Hindlimb muscle (tissue), 1 donor: Measurements from ENCODE around the gene GET4. TPM values are rescaled to one million over a fixed set of nuclear protein-coding genes. Genes with fewer than 3 reads are reported as not detected.

Source experiments
- DNase-seq: peaks from one replicate; pipeline ENCODE4 v3.0.0-alpha.2; 2013
- polyA plus RNA-seq: library from polyadenylated mRNA; unstranded; fragments of 120-200 nt; gene quantifications from one replicate; pipeline ENCODE4 v1.2.1, GENCODE V29; 2013; ENCODE audit not compliant: insufficient read length

GET4 gene
- polyA plus RNA-seq, 1 donor, result 50.6 TPM

DNA sequence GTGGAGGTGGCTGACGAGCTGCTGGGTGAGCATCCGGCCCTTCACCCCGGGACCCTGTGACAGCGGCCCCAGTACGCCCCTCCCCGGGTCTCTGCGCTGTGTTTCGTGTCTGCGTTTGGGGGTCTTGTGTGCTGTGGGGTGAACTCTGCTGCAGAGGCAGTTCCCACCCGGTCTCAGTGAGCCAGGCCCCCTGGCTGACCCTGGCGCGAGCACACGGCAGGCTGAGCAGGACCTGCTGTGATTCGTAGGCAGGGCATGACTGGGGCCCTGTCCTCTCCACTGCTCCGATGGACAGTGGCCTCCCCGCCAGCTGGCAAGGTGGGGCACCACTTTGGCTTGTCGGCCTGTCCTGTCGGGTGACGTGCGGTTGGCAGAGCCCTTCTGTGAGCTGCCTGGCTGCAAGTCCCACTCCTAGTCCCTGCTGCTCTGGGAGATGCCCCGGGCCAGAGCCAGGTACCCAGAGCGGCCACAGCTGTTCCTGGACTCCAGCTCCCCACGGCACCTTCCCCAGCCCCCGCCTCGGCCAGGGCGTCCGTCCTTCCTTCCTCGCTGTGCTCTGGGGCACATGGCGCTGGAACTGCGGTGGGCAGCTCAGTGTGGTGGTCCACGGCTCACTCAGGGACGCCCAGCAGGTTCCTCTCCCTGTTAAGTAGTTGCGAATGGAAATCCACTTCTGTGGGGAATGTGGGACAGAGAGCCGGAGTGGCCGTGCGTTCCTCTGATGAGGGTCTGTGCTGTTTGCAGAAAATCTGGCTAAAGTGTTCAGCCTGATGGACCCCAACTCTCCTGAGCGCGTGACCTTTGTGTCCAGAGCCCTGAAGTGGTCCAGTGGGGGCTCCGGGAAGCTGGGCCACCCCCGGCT, 10.5 kb downstream of the GET4 start:
- DNase-seq, result no peak

DNA sequence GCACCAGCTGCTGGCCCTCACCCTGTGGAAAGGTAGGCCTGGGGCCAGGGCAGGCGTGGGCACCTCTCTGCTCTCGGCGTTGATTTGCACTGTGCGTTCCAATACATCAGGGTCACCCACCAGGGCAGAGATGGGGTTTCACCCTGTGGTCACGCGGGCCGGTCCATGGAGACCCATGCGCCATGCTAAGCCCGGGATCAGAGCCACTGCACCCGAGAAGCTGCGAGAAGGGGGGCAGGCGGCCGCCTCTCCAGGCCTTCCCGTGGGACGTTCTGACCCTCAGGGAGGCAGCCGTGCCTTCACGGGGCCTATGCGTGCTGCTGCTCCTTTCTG, 11.1 kb downstream of the GET4 start:
- DNase-seq, result no peak

DNA sequence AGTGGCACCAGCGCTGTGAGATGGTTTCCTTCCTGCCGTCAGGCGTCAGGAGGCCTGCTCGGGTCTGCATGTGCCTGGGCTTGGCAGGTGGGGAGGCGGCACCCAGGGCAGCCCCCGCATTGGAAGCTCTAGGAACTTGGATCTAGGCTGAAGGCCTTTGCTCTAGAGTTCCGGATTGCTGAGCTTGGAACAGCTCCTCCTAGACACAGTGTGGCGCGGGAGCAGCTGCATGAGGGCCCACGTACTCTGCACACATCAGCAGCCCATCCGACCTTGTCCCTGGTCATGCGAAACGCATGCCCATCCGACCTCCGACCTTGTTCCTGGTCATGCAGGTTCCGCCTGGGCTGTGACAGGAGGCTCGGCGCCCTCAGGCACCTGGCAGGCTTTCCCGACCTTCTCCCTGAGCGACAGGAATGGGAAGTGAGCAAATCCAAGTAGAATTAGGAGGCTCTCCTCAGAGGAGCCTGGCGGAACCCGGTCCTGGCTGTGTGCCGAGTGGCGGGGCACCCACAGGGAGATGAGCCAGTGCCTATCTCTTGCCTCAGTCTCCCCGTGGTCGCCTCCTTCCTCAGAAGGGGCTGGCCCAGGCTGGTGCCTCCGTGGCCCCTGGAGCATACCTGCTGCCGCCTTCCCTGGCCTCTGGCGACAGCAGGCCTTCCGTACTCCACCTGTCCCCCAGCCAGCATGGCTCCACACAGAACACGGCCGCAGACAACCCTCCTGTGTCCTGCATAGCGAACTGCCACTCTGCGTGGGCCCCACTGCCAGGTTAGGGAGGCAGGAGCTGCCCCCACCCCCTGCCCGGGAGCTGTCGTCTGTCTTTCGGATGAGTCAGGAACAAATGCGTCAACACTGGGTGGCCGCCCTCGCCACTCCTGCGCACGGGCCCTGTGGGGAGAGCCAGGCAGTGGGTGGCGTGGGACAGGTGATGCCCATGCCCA, 12.0 kb downstream of the GET4 start:
- no peak for DNase-seq

- DNase-seq, result no peak
Measured at GRCh38 chr7:889025-889390, 12.7 kb downstream of the GET4 start.

- no peak for DNase-seq
Measured at GRCh38 chr7:889391-889790, 13.0 kb downstream of the GET4 start.

DNA sequence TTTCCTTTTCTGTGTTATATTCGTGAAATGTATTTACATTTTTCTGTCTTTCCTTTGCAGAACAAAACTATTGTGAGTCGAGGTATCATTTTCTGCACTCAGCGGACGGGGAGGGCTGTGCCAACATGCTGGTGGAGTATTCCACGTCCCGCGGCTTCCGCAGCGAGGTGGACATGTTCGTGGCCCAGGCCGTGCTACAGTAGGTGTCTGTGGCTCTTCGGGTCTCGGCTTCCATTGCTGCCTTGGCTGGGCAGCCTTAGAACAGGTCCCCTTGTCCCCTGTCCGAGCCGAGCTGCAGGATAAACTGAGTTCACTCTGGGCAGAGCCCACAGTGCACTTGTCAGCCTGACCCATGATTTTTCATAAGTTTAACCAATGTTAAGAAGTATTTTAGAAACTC, 14.5 kb downstream of the GET4 start:
- DNase-seq, result no peak

- no peak for DNase-seq
Measured at GRCh38 chr7:891291-891690, 14.9 kb downstream of the GET4 start.

DNA sequence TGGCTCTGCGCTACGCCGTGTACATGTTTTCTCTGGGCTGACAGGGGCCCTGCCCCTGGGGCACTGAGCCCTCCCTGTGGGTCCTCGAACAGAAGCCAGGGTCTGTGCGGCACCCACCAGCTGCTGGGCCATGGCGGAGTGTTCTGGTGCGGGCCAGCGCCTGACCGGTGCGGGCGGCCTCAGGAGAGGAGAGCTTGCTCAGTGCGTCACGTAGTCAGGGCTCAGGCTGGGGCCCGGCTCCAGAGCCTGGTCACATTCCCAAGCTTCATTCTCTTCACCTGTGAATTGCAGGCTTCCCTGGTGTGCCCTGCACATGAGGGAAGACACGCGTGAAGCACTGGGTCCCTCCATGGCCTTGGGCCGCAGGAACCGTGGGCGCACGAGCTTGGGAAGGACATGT, 15.5 kb downstream of the GET4 start:
- no peak for DNase-seq

GRCh38 chr7:892648-893593, 16.6 kb downstream of the GET4 start:
- no peak for DNase-seq

DNA sequence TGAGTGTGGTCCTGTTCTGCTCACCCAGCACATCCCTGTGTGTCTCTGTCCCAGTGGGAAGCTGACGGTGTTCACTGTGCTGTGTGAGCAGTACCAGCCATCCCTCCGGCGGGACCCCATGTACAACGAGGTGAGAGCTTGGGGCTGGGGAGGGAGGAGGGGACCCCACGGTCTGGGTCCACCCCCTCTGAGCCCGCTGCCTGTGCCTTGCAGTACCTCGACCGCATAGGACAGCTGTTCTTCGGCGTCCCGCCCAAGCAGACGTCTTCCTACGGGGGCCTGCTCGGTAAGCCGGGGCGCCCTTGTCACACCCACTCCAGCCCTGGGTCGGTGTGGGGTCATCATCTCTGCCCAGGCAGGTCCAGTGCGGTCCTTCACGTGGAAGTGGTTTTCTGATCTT, 17.3 kb downstream of the GET4 start:
- no peak for DNase-seq

GRCh38 chr7:894164-894867, 18.0 kb downstream of the GET4 start:
- DNase-seq, result no peak

DNA sequence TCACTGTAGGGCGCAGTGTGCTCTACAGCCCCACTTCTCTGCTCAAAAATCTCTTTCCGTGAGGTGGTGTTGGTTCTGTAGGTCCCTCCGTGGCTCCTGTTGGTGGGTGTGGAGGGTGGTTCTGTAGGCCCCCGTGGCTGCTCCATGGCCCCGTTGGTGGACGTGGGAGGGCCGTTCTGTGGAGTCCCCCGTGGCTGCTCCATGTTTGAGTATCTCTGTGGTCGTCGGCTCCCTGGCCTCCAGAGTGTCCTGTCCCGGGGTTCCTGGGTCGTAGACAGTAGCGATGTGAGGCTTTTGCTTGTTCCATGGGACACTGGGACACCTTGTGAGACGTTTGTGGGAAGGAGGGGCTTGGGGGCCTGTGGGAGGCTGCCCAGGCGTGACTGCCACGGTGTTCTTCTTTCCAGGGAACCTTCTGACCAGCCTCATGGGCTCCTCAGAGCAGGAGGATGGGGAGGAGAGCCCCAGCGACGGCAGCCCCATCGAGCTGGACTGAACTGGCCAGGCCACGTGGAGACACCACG, 18.6 kb downstream of the GET4 start:
- no peak for DNase-seq

GRCh38 chr7:895451-896052, 19.2 kb downstream of the GET4 start:
- no peak for DNase-seq

GRCh38 chr7:896346-897075, 20.2 kb downstream of the GET4 start:
- no peak for DNase-seq

DNA sequence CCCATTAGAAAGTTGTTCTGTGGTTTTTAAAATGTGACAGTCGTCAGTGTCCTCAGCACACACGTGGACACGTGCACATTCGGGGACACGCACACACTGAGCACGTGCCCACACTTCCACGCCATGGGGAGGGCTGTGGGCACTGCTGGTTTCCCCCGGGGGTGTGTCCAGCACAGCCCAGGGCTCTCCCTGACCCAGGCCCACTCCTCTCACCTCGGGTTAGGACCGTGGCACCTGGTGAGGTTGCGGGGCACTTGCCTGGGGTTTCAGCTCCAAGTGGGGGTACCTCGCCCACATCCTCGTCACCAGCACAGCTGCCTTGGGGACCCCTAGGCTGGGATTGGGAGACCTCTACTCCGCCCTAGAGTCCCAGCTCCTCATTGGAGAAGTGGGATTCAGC, 20.7 kb downstream of the GET4 start:
- no peak for DNase-seq

DNA sequence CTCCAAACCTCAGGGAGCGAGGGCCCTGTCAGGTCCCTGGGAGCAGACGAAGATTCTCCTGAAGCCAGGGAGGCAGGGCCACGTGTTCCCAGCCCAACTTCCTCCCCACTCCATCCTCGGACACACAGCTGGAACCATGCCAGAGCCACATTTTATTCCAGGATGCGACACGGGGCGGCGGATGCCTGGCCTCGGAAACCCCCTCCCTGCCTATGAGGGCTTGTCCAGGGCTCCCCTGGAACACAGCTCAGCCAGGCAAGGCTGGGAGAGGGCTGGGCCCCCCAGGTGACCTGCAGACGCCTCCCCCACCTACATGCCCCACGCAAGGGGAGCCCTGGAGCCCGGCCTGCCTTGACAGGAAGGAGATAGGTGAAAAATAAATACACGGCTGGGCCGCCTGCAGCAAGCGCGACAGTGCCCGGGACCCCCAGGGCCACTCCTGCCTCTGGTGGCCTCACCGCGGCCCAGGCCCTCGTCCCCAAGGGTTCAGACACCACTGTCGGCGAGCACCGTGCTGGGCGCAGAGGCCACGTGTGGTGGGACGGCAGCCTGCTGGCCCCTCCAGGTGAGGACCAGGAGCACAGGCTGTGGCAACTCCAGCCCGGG, 21.5 kb downstream of the GET4 start:
- no peak for DNase-seq

DNA sequence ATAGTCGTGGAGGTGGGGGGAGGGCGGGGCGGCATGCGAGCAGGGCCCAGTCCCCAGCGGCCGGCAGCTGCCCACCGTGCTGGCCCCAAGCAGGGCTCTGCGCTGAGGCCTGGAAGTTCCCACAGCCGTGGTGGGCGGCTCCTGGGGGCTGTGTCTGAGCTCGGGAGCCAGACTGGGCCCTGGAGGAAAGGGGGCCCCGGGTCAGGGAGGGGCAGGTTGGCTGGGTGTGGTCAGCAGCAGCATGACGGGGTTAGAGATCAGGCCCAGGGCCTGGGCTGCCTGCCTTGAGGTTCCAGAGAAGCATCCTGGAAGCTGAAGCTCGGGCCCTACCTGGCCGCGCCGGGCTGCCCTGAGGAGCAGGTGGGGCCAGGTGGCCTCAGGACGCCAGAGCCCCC, 22.1 kb downstream of the GET4 start:
- DNase-seq, result no peak

GRCh38 chr7:898855-899681, 22.7 kb downstream of the GET4 start:
- no peak for DNase-seq

- no peak for DNase-seq
Measured at GRCh38 chr7:899806-900205, 23.5 kb downstream of the GET4 start.
